GM10248 (cell line): ENCODE measurements around the gene FETUB.

Experiments
- CTCF ChIA-PET: fragments of 300-600 bp; sonication (Branson Sonifier 250); formaldehyde crosslinking; extraction: SDS; loops from one replicate; lab custom pipeline; 2021; ENCODE audit warnings: antibody characterized with exemption; lab: Yijun Ruan, JAX
- POLR2A ChIA-PET: fragments of 350-650 bp; sonication (Branson Sonifier 250); formaldehyde crosslinking; extraction: SDS; loops from one replicate; lab custom pipeline; 2020; ENCODE audit warnings: antibody characterized with exemption; lab: Yijun Ruan, JAX
- DNase-seq: peaks from one replicate; pipeline ENCODE4 v3.0.0; 2012; ENCODE audit errors: extremely low spot score
- CTCF ChIP-seq: IDR thresholded peaks from 2 replicates; pipeline ENCODE4 v1.5.1; 2012; ENCODE audit warnings: mild to moderate bottlenecking, low read depth; ENCODE audit errors: extremely low read depth, missing control alignments, control extremely low read depth

The FETUB gene

GRCh38 chr3:186638259-186638658 lies 1.9 kb upstream of the FETUB start:
- ChIA-PET CTCF (interaction anchor here (1.4 kb wide), 1 partner anchor 21 kb away, joined by 6 read pairs; no protein-coding TSS in a partner anchor), POLR2A (no interaction called here)
- no peak for TF ChIP-seq CTCF
- no peak for DNase-seq

GRCh38 chr3:186640473-186640818 lies 247 bp downstream of the FETUB start:
- ChIA-PET POLR2A (no interaction called here), CTCF (interaction anchor here (0.8 to 5.2 kb wide), 3 partner anchors 10 to 25 kb away, joined by 3 to 42 read pairs (median 4); partner anchors contain the start of gene AHSG)
- TF ChIP-seq CTCF = no peak
- no peak for DNase-seq

- DNase-seq = no peak
- CTCF ChIA-PET = interaction anchor here (0.8 to 5.2 kb wide), 3 partner anchors 11 to 26 kb away, joined by 3 to 42 read pairs (median 4); partner anchors contain the start of gene AHSG
- POLR2A ChIA-PET = no interaction called here
- no peak for TF ChIP-seq CTCF
Observed at GRCh38 chr3:186640929-186641328, 730 bp downstream of the FETUB start.

- no peak for DNase-seq
- POLR2A ChIA-PET = no interaction called here
- CTCF ChIA-PET = interaction anchor here (0.7 to 5.2 kb wide), 5 partner anchors 12 to 39 kb away, joined by 3 to 42 read pairs (median 3); partner anchors contain the start of gene AHSG
- no peak for TF ChIP-seq CTCF
Observed at GRCh38 chr3:186642014-186642413, 1.8 kb downstream of the FETUB start.

GRCh38 chr3:186643493-186643892 lies 3.3 kb downstream of the FETUB start:
- no peak for DNase-seq
- ChIA-PET POLR2A (interaction anchor here (1.0 kb wide), 1 partner anchor 9 kb away, joined by 3 read pairs; no protein-coding TSS in a partner anchor), CTCF (interaction anchor here (0.9 to 5.2 kb wide), 5 partner anchors 9 to 521 kb away, joined by 3 to 42 read pairs (median 3); partner anchors contain the start of gene AHSG)
- no peak for TF ChIP-seq CTCF

GRCh38 chr3:186644683-186645082 lies 4.5 kb downstream of the FETUB start:
- DNase-seq = no peak
- ChIA-PET POLR2A (no interaction called here), CTCF (interaction anchor here (5.2 kb wide), 1 partner anchor 29 kb away, joined by 42 read pairs; the partner anchor contains the start of gene AHSG)
- TF ChIP-seq CTCF = no peak
